ENCODE data around the gene BAG5.
A peak's percentile ranks its signal among the peaks of the same experiment; 100 is the strongest.

BAG5 gene

GRCh38 chr14:103578401-103579075, 16.1 kb upstream of the BAG5 start:
- no peak overlapping the region for H3K27ac Mint-ChIP-seq
- intact Hi-C loops (cut with micrococcal nuclease) = no loop called here
- no peaks in the 10 kb centered on the region for H3K9me3 Mint-ChIP-seq
- H3K27me3 Mint-ChIP-seq = no peaks in the 10 kb centered on the region
- H3K36me3 Mint-ChIP-seq (ENCODE audit: low read depth) = peaks cover 87% of the 10 kb centered on the region
- H3K4me1 Mint-ChIP-seq (ENCODE audit: low read depth) = no peaks in the 10 kb centered on the region
- no peak overlapping the region for H3K4me3 Mint-ChIP-seq

- Mint-ChIP-seq H3K36me3 (ENCODE audit: low read depth) (peaks cover 77% of the 10 kb centered on the region), H3K27me3 (no peaks in the 10 kb centered on the region), H3K4me3 (no peak overlapping the region), H3K9me3 (no peaks in the 10 kb centered on the region), H3K4me1 (ENCODE audit: low read depth) (no peaks in the 10 kb centered on the region), H3K27ac (peak overlapping the region; percentile 18)
- intact Hi-C loops (cut with micrococcal nuclease) = no loop called here
Observed at GRCh38 chr14:103576371-103577024, 14.0 kb upstream of the BAG5 start.

GRCh38 chr14:103574707-103575285, 12.3 kb upstream of the BAG5 start:
- H3K36me3 Mint-ChIP-seq (ENCODE audit: low read depth) = peaks cover 64% of the 10 kb centered on the region
- H3K27me3 Mint-ChIP-seq = no peaks in the 10 kb centered on the region

GRCh38 chr14:103574104-103574503, 11.6 kb upstream of the BAG5 start:
- peaks cover 64% of the 10 kb centered on the region for H3K36me3 Mint-ChIP-seq (ENCODE audit: low read depth)
- H3K27me3 Mint-ChIP-seq = no peaks in the 10 kb centered on the region
- H3K9me3 Mint-ChIP-seq = no peaks in the 10 kb centered on the region
- no peak overlapping the region for H3K27ac Mint-ChIP-seq
- peaks cover 7% of the 10 kb centered on the region for H3K4me1 Mint-ChIP-seq (ENCODE audit: low read depth)
- intact Hi-C loops (cut with micrococcal nuclease) = no loop called here
- no peak overlapping the region for H3K4me3 Mint-ChIP-seq

More at GRCh38 chr14:103574707-103575285, 12.3 kb upstream of the BAG5 start:
- intact Hi-C loops (cut with micrococcal nuclease) = no loop called here
- Mint-ChIP-seq H3K27ac (no peak overlapping the region), H3K4me1 (ENCODE audit: low read depth) (peaks cover 7% of the 10 kb centered on the region), H3K4me3 (no peak overlapping the region), H3K9me3 (no peaks in the 10 kb centered on the region)

- Mint-ChIP-seq H3K4me1 (ENCODE audit: low read depth) (peaks cover 22% of the 10 kb centered on the region), H3K27me3 (no peaks in the 10 kb centered on the region), H3K27ac (no peak overlapping the region), H3K36me3 (ENCODE audit: low read depth) (peaks cover 17% of the 10 kb centered on the region), H3K9me3 (no peaks in the 10 kb centered on the region), H3K4me3 (no peak overlapping the region)
- intact Hi-C loops (cut with micrococcal nuclease) = no loop called here
Observed at GRCh38 chr14:103569408-103569807, 7.0 kb upstream of the BAG5 start.

GRCh38 chr14:103568952-103569351, 6.5 kb upstream of the BAG5 start:
- no peaks in the 10 kb centered on the region for H3K9me3 Mint-ChIP-seq
- peaks cover 13% of the 10 kb centered on the region for H3K36me3 Mint-ChIP-seq (ENCODE audit: low read depth)
- H3K4me3 Mint-ChIP-seq = no peak overlapping the region
- no peaks in the 10 kb centered on the region for H3K27me3 Mint-ChIP-seq
- no peak overlapping the region for H3K27ac Mint-ChIP-seq
- H3K4me1 Mint-ChIP-seq (ENCODE audit: low read depth) = peaks cover 24% of the 10 kb centered on the region
- intact Hi-C loops (cut with micrococcal nuclease) = no loop called here

GRCh38 chr14:103563844-103564505, 1.5 kb upstream of the BAG5 start:
- Mint-ChIP-seq H3K4me1 (ENCODE audit: low read depth) (peaks cover 54% of the 10 kb centered on the region), H3K27ac (peak overlapping the region; percentile 90), H3K27me3 (no peaks in the 10 kb centered on the region), H3K36me3 (ENCODE audit: low read depth) (peaks cover 39% of the 10 kb centered on the region), H3K9me3 (no peaks in the 10 kb centered on the region), H3K4me3 (no peak overlapping the region)
- intact Hi-C loops (cut with micrococcal nuclease) = loop anchor here (5.0 kb wide), 2 partner anchors 37 to 153 kb away; partner anchors contain the start of genes TRMT61A, XRCC3 and ZFYVE21

- Mint-ChIP-seq H3K4me1 (ENCODE audit: low read depth) (peaks cover 52% of the 10 kb centered on the region), H3K9me3 (no peaks in the 10 kb centered on the region), H3K27me3 (no peaks in the 10 kb centered on the region), H3K36me3 (ENCODE audit: low read depth) (peaks cover 47% of the 10 kb centered on the region), H3K27ac (peak overlapping the region; percentile 90), H3K4me3 (peak overlapping the region; percentile 94)
- intact Hi-C loops (cut with micrococcal nuclease) = loop anchor here (5.0 kb wide), 2 partner anchors 36 to 154 kb away; partner anchors contain the start of genes TRMT61A, XRCC3 and ZFYVE21
Observed at GRCh38 chr14:103563226-103563620, 766 bp upstream of the BAG5 start.

- Mint-ChIP-seq H3K27ac (peak overlapping the region; percentile 90), H3K36me3 (ENCODE audit: low read depth) (peaks cover 58% of the 10 kb centered on the region), H3K27me3 (no peaks in the 10 kb centered on the region), H3K4me3 (peak overlapping the region; percentile 94), H3K4me1 (ENCODE audit: low read depth) (peaks cover 44% of the 10 kb centered on the region), H3K9me3 (no peaks in the 10 kb centered on the region)
- intact Hi-C loops (cut with micrococcal nuclease) = loop anchor here (5.0 kb wide), 2 partner anchors 35 to 155 kb away; partner anchors contain the start of genes TRMT61A, XRCC3 and ZFYVE21
Observed at GRCh38 chr14:103562179-103562428, 353 bp downstream of the BAG5 start.

GRCh38 chr14:103561381-103562178, 877 bp downstream of the BAG5 start:
- no peaks in the 10 kb centered on the region for H3K27me3 Mint-ChIP-seq
- H3K27ac Mint-ChIP-seq = peak overlapping the region; percentile 90
- H3K9me3 Mint-ChIP-seq = no peaks in the 10 kb centered on the region
- H3K4me3 Mint-ChIP-seq = peak overlapping the region; percentile 94
- H3K4me1 Mint-ChIP-seq (ENCODE audit: low read depth) = peaks cover 44% of the 10 kb centered on the region
- intact Hi-C loops (cut with micrococcal nuclease) = loop anchor here (5.0 kb wide), 2 partner anchors 34 to 156 kb away; partner anchors contain the start of genes TRMT61A, XRCC3 and ZFYVE21
- H3K36me3 Mint-ChIP-seq (ENCODE audit: low read depth) = peaks cover 60% of the 10 kb centered on the region

- H3K36me3 Mint-ChIP-seq (ENCODE audit: low read depth) = peaks cover 64% of the 10 kb centered on the region
- H3K4me1 Mint-ChIP-seq (ENCODE audit: low read depth) = peaks cover 44% of the 10 kb centered on the region
- peak overlapping the region; percentile 94 for H3K4me3 Mint-ChIP-seq
- H3K9me3 Mint-ChIP-seq = no peaks in the 10 kb centered on the region
- intact Hi-C loops (cut with micrococcal nuclease) = loop anchor here (5.0 kb wide), 2 partner anchors 33 to 157 kb away; partner anchors contain the start of genes TRMT61A, XRCC3 and ZFYVE21
- H3K27ac Mint-ChIP-seq = peak overlapping the region; percentile 90
- H3K27me3 Mint-ChIP-seq = no peaks in the 10 kb centered on the region
Observed at GRCh38 chr14:103560691-103561090, 1.8 kb downstream of the BAG5 start.

- Mint-ChIP-seq H3K27me3 (no peaks in the 10 kb centered on the region), H3K4me1 (ENCODE audit: low read depth) (peaks cover 40% of the 10 kb centered on the region), H3K4me3 (no peak overlapping the region), H3K36me3 (ENCODE audit: low read depth) (peaks cover 73% of the 10 kb centered on the region), H3K27ac (no peak overlapping the region), H3K9me3 (no peaks in the 10 kb centered on the region)
- intact Hi-C loops (cut with micrococcal nuclease) = loop anchor here (5.0 kb wide), 2 partner anchors 32 to 158 kb away; partner anchors contain the start of genes TRMT61A, XRCC3 and ZFYVE21
Observed at GRCh38 chr14:103559766-103560165, 2.7 kb downstream of the BAG5 start.

Data from dendritic cell treated with granulocyte-macrophage colony-stimulating factor and Interleukin-4, amounts not matched to agents 40 ng/mL and 50 ng/mL, for 4 days (primary cell).